Measurements from ENCODE around the gene MROH2B. TPM values are rescaled to one million over a fixed set of nuclear protein-coding genes. Genes with fewer than 3 reads are reported as not detected.

MROH2B gene
- not detected in 2 replicates for total RNA-seq

GRCh38 chr5:41071242-41071641 lies at the start of gene MROH2B:
Gene MROH2B, minus strand, starts transcription at chr5:41071342. Its CDS starts 490 bp downstream, at chr5:41070852.

Other genes starting within 250 kb of the MROH2B start
- 53.1 and 184 TPM in 2 replicates for gene RPL37, start 236.1 kb downstream of the MROH2B start, total RNA-seq
- gene CARD6, start 230.0 kb downstream of the MROH2B start, total RNA-seq, result 0.38 and 0.65 TPM in 2 replicates
- gene C7, start 161.8 kb downstream of the MROH2B start, total RNA-seq, result 0.38 TPM in 1 of 2 replicates, not detected in the other
- gene C6, start 142.2 kb upstream of the MROH2B start, total RNA-seq, result not detected in 2 replicates